Trophoblast cell (in vitro differentiated cells and primary cell): ENCODE data around the gene IKZF2.

Source experiments
- DNase-seq, 2 donors: peaks; one replicate each; pipeline ENCODE4 v3.0.0-alpha.2; 2016
- H2AFZ ChIP-seq: 2 replicates; pipeline ENCODE4 v1.6.1; 2013; ENCODE audit warnings: low read length, moderate library complexity, mild to moderate bottlenecking; ENCODE audit not compliant: insufficient read depth, poor library complexity
- H2AK5ac ChIP-seq: 2 replicates; pipeline ENCODE4 v1.6.1; 2013; ENCODE audit warnings: mild to moderate bottlenecking, low read length
- H2BK120ac ChIP-seq: 2 replicates; pipeline ENCODE4 v1.6.1; 2013; ENCODE audit warnings: low read length, mild to moderate bottlenecking, moderate library complexity; ENCODE audit not compliant: insufficient read depth, poor library complexity
- H2BK12ac ChIP-seq: 2 replicates; pipeline ENCODE4 v1.6.1; 2013; ENCODE audit warnings: mild to moderate bottlenecking, low read length, moderate library complexity
- H2BK5ac ChIP-seq: 2 replicates; pipeline ENCODE4 v1.6.1; 2013; ENCODE audit warnings: low read length, low read depth, moderate library complexity, mild to moderate bottlenecking; ENCODE audit not compliant: poor library complexity
- H3K14ac ChIP-seq: 2 replicates; pipeline ENCODE4 v1.6.1; 2013; ENCODE audit warnings: mild to moderate bottlenecking, low read length
- H3K18ac ChIP-seq: 2 replicates; pipeline ENCODE4 v1.6.1; 2013; ENCODE audit warnings: mild to moderate bottlenecking, low read length
- H3K23ac ChIP-seq: 2 replicates; pipeline ENCODE4 v1.6.1; 2013; ENCODE audit warnings: low read length
- H3K27ac ChIP-seq: 2 replicates; pipeline ENCODE4 v1.5.1; 2013; ENCODE audit warnings: low read depth, mild to moderate bottlenecking, inconsistent platforms, low read length, moderate library complexity
- H3K27me3 ChIP-seq: 2 replicates; pipeline ENCODE4 v1.6.1; 2013; ENCODE audit warnings: inconsistent platforms, mild to moderate bottlenecking, low read length, moderate library complexity; ENCODE audit not compliant: insufficient read depth
- H3K36me3 ChIP-seq, 2 experiments: 1 replicate in 1 of 2; 2 replicates in 1 of 2; pipeline ENCODE4 v1.6.1; 2013; ENCODE audit warnings: low read length in 2 of 2, mild to moderate bottlenecking in 2 of 2, moderate library complexity in 1 of 2; ENCODE audit not compliant: insufficient read depth in 2 of 2, control insufficient read depth in 1 of 2
- H3K4ac ChIP-seq: 2 replicates; pipeline ENCODE4 v1.6.1; 2013; ENCODE audit warnings: low read depth, mild to moderate bottlenecking, low read length, moderate library complexity
- H3K4me1 ChIP-seq, 2 experiments: 1 replicate in 1 of 2; 2 replicates in 1 of 2; pipeline ENCODE4 v1.6.1; 2013; ENCODE audit warnings: low read length in 2 of 2, mild to moderate bottlenecking in 2 of 2, moderate library complexity in 1 of 2; ENCODE audit not compliant: insufficient read depth in 2 of 2, control insufficient read depth in 1 of 2
- H3K4me2 ChIP-seq: 2 replicates; pipeline ENCODE4 v1.6.1; 2013; ENCODE audit warnings: inconsistent platforms, mild to moderate bottlenecking, low read length, moderate library complexity
- H3K4me3 ChIP-seq: 2 replicates; pipeline ENCODE4 v1.5.1; 2013; ENCODE audit warnings: mild to moderate bottlenecking, low read depth, low read length, inconsistent platforms
- H3K79me1 ChIP-seq: one replicate; pipeline ENCODE4 v1.6.1; 2013; ENCODE audit warnings: low read length
- H3K79me2 ChIP-seq: 2 replicates; pipeline ENCODE4 v1.6.1; 2013; ENCODE audit warnings: low read length, mild to moderate bottlenecking; ENCODE audit not compliant: control insufficient read depth, insufficient read depth, poor library complexity
- H3K9ac ChIP-seq: 2 replicates; pipeline ENCODE4 v1.6.1; 2013; ENCODE audit warnings: mild to moderate bottlenecking, low read length
- H3K9me3 ChIP-seq: 2 replicates; pipeline ENCODE4 v1.6.1; 2013; ENCODE audit warnings: low read depth, mild to moderate bottlenecking, control low read depth, inconsistent platforms, low read length; ENCODE audit not compliant: insufficient read depth
- H4K12ac ChIP-seq: 2 replicates; pipeline ENCODE4 v1.6.1; 2013; ENCODE audit warnings: low read depth, mild to moderate bottlenecking, low read length, moderate library complexity
- H4K8ac ChIP-seq: 2 replicates; pipeline ENCODE4 v1.6.1; 2013; ENCODE audit warnings: low read depth, mild to moderate bottlenecking, low read length, moderate library complexity
- H4K91ac ChIP-seq: one replicate; pipeline ENCODE4 v1.6.1; 2013; ENCODE audit warnings: low read depth, mild to moderate bottlenecking, low read length, moderate library complexity
- WGBS: extraction: QIAGEN DNeasy Blood & Tissue Kit; methylation state at CpG from one replicate; pipeline ENCODE4 v1.1.7; 2013; ENCODE audit warnings: missing lambda C conversion rate; ENCODE audit not compliant: insufficient read length, insufficient coverage; ENCODE audit errors: extremely low coverage; 5-methylcytosine and 5-hydroxymethylcytosine counted together

IKZF2 gene

GRCh38 chr2:212973347-212973746 is 178.1 kb downstream of the IKZF2 start:
- Histone ChIP-seq H3K4me3 (no peak overlapping the region), H3K79me1 (no peaks in the 10 kb centered on the region), H4K8ac (no peak overlapping the region), H3K9ac (no peak overlapping the region), H2BK120ac (no peak overlapping the region), H3K4me2 (no peak overlapping the region), H3K9me3 (no peaks in the 10 kb centered on the region), H2AFZ (no peak overlapping the region), H3K23ac (no peak overlapping the region), H3K18ac (no peak overlapping the region), H3K36me3 (no peaks in the 10 kb centered on the region), H2AK5ac (no peak overlapping the region), H2BK12ac (no peak overlapping the region), H3K27ac (no peak overlapping the region), H4K12ac (no peak overlapping the region), H4K91ac (no peak overlapping the region), H2BK5ac (no peak overlapping the region), H3K27me3 (no peaks in the 10 kb centered on the region), H3K4ac (no peak overlapping the region), H3K79me2 (no peaks in the 10 kb centered on the region), H3K4me1 (no peaks in the 10 kb centered on the region), H3K14ac (no peak overlapping the region)
- no peak for DNase-seq
- WGBS: no CpG with 5 or more reads among the region's 3 CpGs

GRCh38 chr2:212970132-212970531 is 181.3 kb downstream of the IKZF2 start:
- no peak overlapping the region for H4K12ac ChIP-seq
- no peaks in the 10 kb centered on the region for H3K79me1 ChIP-seq
- no peaks in the 10 kb centered on the region for H3K36me3 ChIP-seq
- no peak overlapping the region for H2AFZ ChIP-seq
- no peak overlapping the region for H3K9ac ChIP-seq
- H3K14ac ChIP-seq: no peak overlapping the region
- no peaks in the 10 kb centered on the region for H3K9me3 ChIP-seq
- no peak overlapping the region for H4K91ac ChIP-seq
- no peak overlapping the region for H2AK5ac ChIP-seq
- H3K79me2 ChIP-seq: no peaks in the 10 kb centered on the region
- no peak overlapping the region for H2BK120ac ChIP-seq
- H3K4me2 ChIP-seq: no peak overlapping the region
- H2BK12ac ChIP-seq: no peak overlapping the region
- H3K4ac ChIP-seq: no peak overlapping the region
- H3K23ac ChIP-seq: no peak overlapping the region
- no peak overlapping the region for H3K27ac ChIP-seq
- H2BK5ac ChIP-seq: no peak overlapping the region
- no peak overlapping the region for H3K18ac ChIP-seq
- H4K8ac ChIP-seq: no peak overlapping the region
- no peaks in the 10 kb centered on the region for H3K27me3 ChIP-seq
- DNase-seq: peak in 1 of 2 donors; percentile 77
- H3K4me3 ChIP-seq: no peak overlapping the region
- H3K4me1 ChIP-seq: no peaks in the 10 kb centered on the region

- Histone ChIP-seq H3K79me1 (no peaks in the 10 kb centered on the region), H2AK5ac (no peak overlapping the region), H3K4me2 (no peak overlapping the region), H2BK120ac (no peak overlapping the region), H3K4me1 (no peaks in the 10 kb centered on the region), H3K9ac (no peak overlapping the region), H3K27ac (no peak overlapping the region), H4K91ac (no peak overlapping the region), H2BK5ac (no peak overlapping the region), H3K36me3 (no peaks in the 10 kb centered on the region), H3K27me3 (no peaks in the 10 kb centered on the region), H4K12ac (no peak overlapping the region), H3K79me2 (no peaks in the 10 kb centered on the region), H3K4ac (no peak overlapping the region), H2BK12ac (no peak overlapping the region), H3K18ac (no peak overlapping the region), H4K8ac (no peak overlapping the region), H3K14ac (no peak overlapping the region), H3K23ac (no peak overlapping the region), H2AFZ (no peak overlapping the region), H3K9me3 (no peaks in the 10 kb centered on the region), H3K4me3 (no peak overlapping the region)
- peak; percentile 58 to 87 for DNase-seq
- no CpG with 5 or more reads among the region's 4 CpGs for WGBS
These were observed 182.9 kb downstream of the IKZF2 start for GRCh38 chr2:212968284-212969081.

GRCh38 chr2:212966884-212967283 is 184.5 kb downstream of the IKZF2 start:
- Histone ChIP-seq H3K9me3 (no peaks in the 10 kb centered on the region), H3K14ac (no peak overlapping the region), H2BK120ac (no peak overlapping the region), H2AFZ (no peak overlapping the region), H3K4ac (no peak overlapping the region), H3K23ac (no peak overlapping the region), H4K12ac (no peak overlapping the region), H3K9ac (no peak overlapping the region), H3K27me3 (no peaks in the 10 kb centered on the region), H3K18ac (no peak overlapping the region), H3K4me1 (no peaks in the 10 kb centered on the region), H3K4me2 (no peak overlapping the region), H3K4me3 (no peak overlapping the region), H4K8ac (no peak overlapping the region), H2BK12ac (no peak overlapping the region), H3K36me3 (no peaks in the 10 kb centered on the region), H2AK5ac (no peak overlapping the region), H2BK5ac (no peak overlapping the region), H3K79me1 (no peaks in the 10 kb centered on the region), H4K91ac (no peak overlapping the region), H3K27ac (no peak overlapping the region), H3K79me2 (no peaks in the 10 kb centered on the region)
- no peak for DNase-seq
- WGBS: no CpG with 5 or more reads among the region's 1 CpG
